ENCODE measurements around the gene ZDHHC14.
A peak's percentile ranks its signal among the peaks of the same experiment; 100 is the strongest.

The ZDHHC14 gene

GRCh38 chr6:157397660-157398059, 16.7 kb downstream of the ZDHHC14 start:
- Histone ChIP-seq H2BK15ac (ENCODE audit: low read length) (no peak overlapping the region), H2BK5ac (ENCODE audit: low read length) (no peak overlapping the region), H3K23ac (ENCODE audit: low read depth, low read length, poor library complexity) (no peak overlapping the region), H3K18ac (ENCODE audit: low read length) (no peak overlapping the region), H3K27ac (replicated peaks; ENCODE audit: low read length) (no peak overlapping the region), H3K4me1 (ENCODE audit: control insufficient read depth in 2 of 2, insufficient read depth in 1 of 2, low read depth in 1 of 2, low read length in 2 of 2) (no peaks in the 10 kb centered on the region), H3K14ac (ENCODE audit: low read length) (no peak overlapping the region), H4K8ac (ENCODE audit: low read depth, low read length) (no peak overlapping the region), H3K9me3 (replicated peaks in 1 of 2; ENCODE audit: control insufficient read depth in 2 of 2, insufficient read depth in 1 of 2, low read depth in 1 of 2, low read length in 2 of 2) (no peaks in the 10 kb centered on the region), H3K27me3 (ENCODE audit: control insufficient read depth in 3 of 3, insufficient read depth in 3 of 3, low read depth in 1 of 3, low read length in 3 of 3) (no peaks in the 10 kb centered on the region), H3K4ac (ENCODE audit: low read length) (no peak overlapping the region), H2AK5ac (ENCODE audit: low read depth, low read length) (no peak overlapping the region), H3K36me3 (replicated peaks in 1 of 2; ENCODE audit: control insufficient read depth in 2 of 2, insufficient read depth in 2 of 2, low read length in 2 of 2) (no peaks in the 10 kb centered on the region), H3K4me2 (ENCODE audit: insufficient read depth, low read length, poor library complexity, severe bottlenecking) (no peak overlapping the region), H3K79me1 (ENCODE audit: low read depth, low read length) (peaks cover 5% of the 10 kb centered on the region), H3K9ac (ENCODE audit: low read depth, low read length, poor library complexity) (no peak overlapping the region), H3K4me3 (ENCODE audit: low read length in 2 of 2) (no peak overlapping the region), H2BK12ac (ENCODE audit: low read length) (no peak overlapping the region), H2AFZ (ENCODE audit: low read length) (no peak overlapping the region), H4K91ac (ENCODE audit: low read depth, low read length, poor library complexity) (no peak overlapping the region), H2BK120ac (ENCODE audit: low read depth, low read length) (no peak overlapping the region)
- no CpG with 5 or more reads among the region's 9 CpGs for WGBS, 2 donors (ENCODE audit: extremely low coverage in 2 of 2, insufficient read length in 2 of 2, insufficient replicate concordance in 1 of 2)
- DNase-seq (ENCODE audit: low spot score), result no peak

GRCh38 chr6:157398151-157398550, 17.2 kb downstream of the ZDHHC14 start:
- Histone ChIP-seq H2BK120ac (ENCODE audit: low read depth, low read length) (no peak overlapping the region), H3K4me1 (ENCODE audit: control insufficient read depth in 2 of 2, insufficient read depth in 1 of 2, low read depth in 1 of 2, low read length in 2 of 2) (no peaks in the 10 kb centered on the region), H3K23ac (ENCODE audit: low read depth, low read length, poor library complexity) (no peak overlapping the region), H3K14ac (ENCODE audit: low read length) (no peak overlapping the region), H4K91ac (ENCODE audit: low read depth, low read length, poor library complexity) (peak overlapping the region; percentile 87), H4K8ac (ENCODE audit: low read depth, low read length) (no peak overlapping the region), H2BK15ac (ENCODE audit: low read length) (no peak overlapping the region), H2BK12ac (ENCODE audit: low read length) (peak overlapping the region; percentile 14), H2AK5ac (ENCODE audit: low read depth, low read length) (peak overlapping the region; percentile 67), H3K9ac (ENCODE audit: low read depth, low read length, poor library complexity) (no peak overlapping the region), H2AFZ (ENCODE audit: low read length) (no peak overlapping the region), H3K18ac (ENCODE audit: low read length) (peak overlapping the region; percentile 62), H3K4me2 (ENCODE audit: insufficient read depth, low read length, poor library complexity, severe bottlenecking) (no peak overlapping the region), H2BK5ac (ENCODE audit: low read length) (no peak overlapping the region), H3K4ac (ENCODE audit: low read length) (no peak overlapping the region), H3K27me3 (ENCODE audit: control insufficient read depth in 3 of 3, insufficient read depth in 3 of 3, low read depth in 1 of 3, low read length in 3 of 3) (no peaks in the 10 kb centered on the region), H3K79me1 (ENCODE audit: low read depth, low read length) (peaks cover 4% of the 10 kb centered on the region), H3K36me3 (replicated peaks in 1 of 2; ENCODE audit: control insufficient read depth in 2 of 2, insufficient read depth in 2 of 2, low read length in 2 of 2) (no peaks in the 10 kb centered on the region), H3K27ac (replicated peaks; ENCODE audit: low read length) (no peak overlapping the region), H3K4me3 (ENCODE audit: low read length in 2 of 2) (no peak overlapping the region), H3K9me3 (replicated peaks in 1 of 2; ENCODE audit: control insufficient read depth in 2 of 2, insufficient read depth in 1 of 2, low read depth in 1 of 2, low read length in 2 of 2) (no peaks in the 10 kb centered on the region)
- no CpG with 5 or more reads among the region's 2 CpGs for WGBS, 2 donors (ENCODE audit: extremely low coverage in 2 of 2, insufficient read length in 2 of 2, insufficient replicate concordance in 1 of 2)
- no peak for DNase-seq (ENCODE audit: low spot score)

- H2BK5ac ChIP-seq (ENCODE audit: low read length), result no peak overlapping the region
- no peak overlapping the region for H2AFZ ChIP-seq (ENCODE audit: low read length)
- H3K4me2 ChIP-seq (ENCODE audit: insufficient read depth, low read length, poor library complexity, severe bottlenecking), result no peak overlapping the region
- no peak overlapping the region for H3K27ac ChIP-seq (replicated peaks; ENCODE audit: low read length)
- H3K9ac ChIP-seq (ENCODE audit: low read depth, low read length, poor library complexity), result no peak overlapping the region
- no peak overlapping the region for H2BK120ac ChIP-seq (ENCODE audit: low read depth, low read length)
- WGBS, 2 donors (ENCODE audit: extremely low coverage in 2 of 2, insufficient read length in 2 of 2, insufficient replicate concordance in 1 of 2), result no CpG with 5 or more reads among the region's 7 CpGs
- H2AK5ac ChIP-seq (ENCODE audit: low read depth, low read length), result peak overlapping the region; percentile 83
- no peak overlapping the region for H3K23ac ChIP-seq (ENCODE audit: low read depth, low read length, poor library complexity)
- H3K14ac ChIP-seq (ENCODE audit: low read length), result no peak overlapping the region
- H3K18ac ChIP-seq (ENCODE audit: low read length), result peak overlapping the region; percentile 81
- H4K91ac ChIP-seq (ENCODE audit: low read depth, low read length, poor library complexity), result no peak overlapping the region
- no peak overlapping the region for H2BK12ac ChIP-seq (ENCODE audit: low read length)
- H3K4me3 ChIP-seq (ENCODE audit: low read length in 2 of 2), result no peak overlapping the region
- no peak overlapping the region for H3K4ac ChIP-seq (ENCODE audit: low read length)
- H3K4me1 ChIP-seq (ENCODE audit: control insufficient read depth in 2 of 2, insufficient read depth in 1 of 2, low read depth in 1 of 2, low read length in 2 of 2), result peaks cover 0 to 3% of the 10 kb centered on the region in 2 donors
- no peak for DNase-seq (ENCODE audit: low spot score)
- peaks cover 3% of the 10 kb centered on the region for H3K79me1 ChIP-seq (ENCODE audit: low read depth, low read length)
- no peak overlapping the region for H4K8ac ChIP-seq (ENCODE audit: low read depth, low read length)
- H3K27me3 ChIP-seq (ENCODE audit: control insufficient read depth in 3 of 3, insufficient read depth in 3 of 3, low read depth in 1 of 3, low read length in 3 of 3), result no peaks in the 10 kb centered on the region
- no peaks in the 10 kb centered on the region for H3K36me3 ChIP-seq (replicated peaks in 1 of 2; ENCODE audit: control insufficient read depth in 2 of 2, insufficient read depth in 2 of 2, low read length in 2 of 2)
- no peaks in the 10 kb centered on the region for H3K9me3 ChIP-seq (replicated peaks in 1 of 2; ENCODE audit: control insufficient read depth in 2 of 2, insufficient read depth in 1 of 2, low read depth in 1 of 2, low read length in 2 of 2)
- no peak overlapping the region for H2BK15ac ChIP-seq (ENCODE audit: low read length)
Observed at GRCh38 chr6:157400676-157401075, 19.7 kb downstream of the ZDHHC14 start.

- H4K91ac ChIP-seq (ENCODE audit: low read depth, low read length, poor library complexity), result peak overlapping the region; percentile 18
- H2BK15ac ChIP-seq (ENCODE audit: low read length), result peak overlapping the region; percentile 3
- H3K9me3 ChIP-seq (replicated peaks in 1 of 2; ENCODE audit: control insufficient read depth in 2 of 2, insufficient read depth in 1 of 2, low read depth in 1 of 2, low read length in 2 of 2), result no peaks in the 10 kb centered on the region
- H2BK120ac ChIP-seq (ENCODE audit: low read depth, low read length), result no peak overlapping the region
- H3K9ac ChIP-seq (ENCODE audit: low read depth, low read length, poor library complexity), result no peak overlapping the region
- peak overlapping the region; percentile 68 for H3K18ac ChIP-seq (ENCODE audit: low read length)
- H3K4me3 ChIP-seq (ENCODE audit: low read length in 2 of 2), result peak overlapping the region in 1 of 2 donors; percentile 24
- peak overlapping the region; percentile 20 for H2AK5ac ChIP-seq (ENCODE audit: low read depth, low read length)
- H4K8ac ChIP-seq (ENCODE audit: low read depth, low read length), result no peak overlapping the region
- no peak overlapping the region for H3K14ac ChIP-seq (ENCODE audit: low read length)
- no peaks in the 10 kb centered on the region for H3K36me3 ChIP-seq (replicated peaks in 1 of 2; ENCODE audit: control insufficient read depth in 2 of 2, insufficient read depth in 2 of 2, low read length in 2 of 2)
- no peaks in the 10 kb centered on the region for H3K27me3 ChIP-seq (ENCODE audit: control insufficient read depth in 3 of 3, insufficient read depth in 3 of 3, low read depth in 1 of 3, low read length in 3 of 3)
- peak overlapping the region; percentile 68 for H2BK12ac ChIP-seq (ENCODE audit: low read length)
- H2AFZ ChIP-seq (ENCODE audit: low read length), result no peak overlapping the region
- no CpG with 5 or more reads among the region's 6 CpGs for WGBS, 2 donors (ENCODE audit: extremely low coverage in 2 of 2, insufficient read length in 2 of 2, insufficient replicate concordance in 1 of 2)
- peaks cover 2 to 6% of the 10 kb centered on the region in 2 donors for H3K4me1 ChIP-seq (ENCODE audit: control insufficient read depth in 2 of 2, insufficient read depth in 1 of 2, low read depth in 1 of 2, low read length in 2 of 2)
- H2BK5ac ChIP-seq (ENCODE audit: low read length), result no peak overlapping the region
- H3K4me2 ChIP-seq (ENCODE audit: insufficient read depth, low read length, poor library complexity, severe bottlenecking), result no peak overlapping the region
- H3K79me1 ChIP-seq (ENCODE audit: low read depth, low read length), result peaks cover 3% of the 10 kb centered on the region
- no peak for DNase-seq (ENCODE audit: low spot score)
- H3K27ac ChIP-seq (replicated peaks; ENCODE audit: low read length), result no peak overlapping the region
- no peak overlapping the region for H3K4ac ChIP-seq (ENCODE audit: low read length)
- H3K23ac ChIP-seq (ENCODE audit: low read depth, low read length, poor library complexity), result peak overlapping the region; percentile 37
Observed at GRCh38 chr6:157401734-157402338, 20.8 kb downstream of the ZDHHC14 start.
